Colonic mucosa (tissue), 4 donors: ENCODE measurements around the gene MSI2. TPM values are rescaled to one million over a fixed set of nuclear protein-coding genes. Genes with fewer than 3 reads are reported as not detected.

Experiments
- DNase-seq: peaks from one replicate; pipeline ENCODE4 v3.0.0-alpha.2; 2020
- H3K27ac ChIP-seq: fragments of 200-600 bp; one replicate; pipeline ENCODE4 v1.8.0; 2021
- H3K27me3 ChIP-seq: fragments of 200-600 bp; one replicate; pipeline ENCODE4 v1.8.0; 2021
- H3K36me3 ChIP-seq: fragments of 200-600 bp; one replicate; pipeline ENCODE4 v1.8.0; 2021
- H3K4me1 ChIP-seq: fragments of 200-600 bp; one replicate; pipeline ENCODE4 v1.8.0; 2021; ENCODE audit warnings: mild to moderate bottlenecking
- H3K4me3 ChIP-seq: fragments of 200-600 bp; one replicate; pipeline ENCODE4 v1.8.0; 2021
- H3K9ac ChIP-seq, 2 donors: one replicate each; pipeline ENCODE4 v1.7.0; 2013; ENCODE audit warnings: control low read depth in 2 of 2, low read depth in 2 of 2, low read length in 2 of 2
- H3K9me3 ChIP-seq: fragments of 200-600 bp; one replicate; pipeline ENCODE4 v1.8.0; 2021
- intact Hi-C: fragments of 100-400 bp; cut with DNase I; formaldehyde crosslinking; loops from one replicate; pipeline ENCODE4 v1.14.1; 2022
- total RNA-seq, 2 donors: library from RNA; stranded (reverse); fragmentation: NEBNext Ultra II Directional in 1 of 2; extraction: Animal tissue kit (Norgen Biotek cat#: 25700) in 1 of 2; gene quantifications; one replicate each; pipeline ENCODE4 v1.2.1, GENCODE V29; 2021
- TF ChIP-seq, protein P1 (sequence below): fragments of 200-600 bp; IDR thresholded peaks from one replicate; pipeline ENCODE4 v1.8.0; 2022; ENCODE audit warnings: antibody characterized with exemption, mild to moderate bottlenecking
- donor health status: healthy.
- donor health status: DM: no; HTN: no; CAD: no.
- donor health status: DM: no; HTN: no; CAD: no.

MSI2 gene
- total RNA-seq, 2 donors from 2014 or later, result 61.6 to 75.4 TPM

- no peak overlapping the region for H3K9ac ChIP-seq
- no peaks in the 10 kb centered on the region for H3K9me3 ChIP-seq
- intact Hi-C loops, result no loop called here
- no peaks in the 10 kb centered on the region for H3K4me1 ChIP-seq
- H3K36me3 ChIP-seq, result no peaks in the 10 kb centered on the region
- no peak for DNase-seq
- no peak overlapping the region for H3K27ac ChIP-seq
- no peaks in the 10 kb centered on the region for H3K27me3 ChIP-seq
- TF ChIP-seq, protein P1, sequence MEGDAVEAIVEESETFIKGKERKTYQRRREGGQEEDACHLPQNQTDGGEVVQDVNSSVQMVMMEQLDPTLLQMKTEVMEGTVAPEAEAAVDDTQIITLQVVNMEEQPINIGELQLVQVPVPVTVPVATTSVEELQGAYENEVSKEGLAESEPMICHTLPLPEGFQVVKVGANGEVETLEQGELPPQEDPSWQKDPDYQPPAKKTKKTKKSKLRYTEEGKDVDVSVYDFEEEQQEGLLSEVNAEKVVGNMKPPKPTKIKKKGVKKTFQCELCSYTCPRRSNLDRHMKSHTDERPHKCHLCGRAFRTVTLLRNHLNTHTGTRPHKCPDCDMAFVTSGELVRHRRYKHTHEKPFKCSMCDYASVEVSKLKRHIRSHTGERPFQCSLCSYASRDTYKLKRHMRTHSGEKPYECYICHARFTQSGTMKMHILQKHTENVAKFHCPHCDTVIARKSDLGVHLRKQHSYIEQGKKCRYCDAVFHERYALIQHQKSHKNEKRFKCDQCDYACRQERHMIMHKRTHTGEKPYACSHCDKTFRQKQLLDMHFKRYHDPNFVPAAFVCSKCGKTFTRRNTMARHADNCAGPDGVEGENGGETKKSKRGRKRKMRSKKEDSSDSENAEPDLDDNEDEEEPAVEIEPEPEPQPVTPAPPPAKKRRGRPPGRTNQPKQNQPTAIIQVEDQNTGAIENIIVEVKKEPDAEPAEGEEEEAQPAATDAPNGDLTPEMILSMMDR, result no peak
- no peak overlapping the region for H3K4me3 ChIP-seq
Measured at GRCh38 chr17:57338257-57338914, 82.1 kb downstream of the MSI2 start.

DNA sequence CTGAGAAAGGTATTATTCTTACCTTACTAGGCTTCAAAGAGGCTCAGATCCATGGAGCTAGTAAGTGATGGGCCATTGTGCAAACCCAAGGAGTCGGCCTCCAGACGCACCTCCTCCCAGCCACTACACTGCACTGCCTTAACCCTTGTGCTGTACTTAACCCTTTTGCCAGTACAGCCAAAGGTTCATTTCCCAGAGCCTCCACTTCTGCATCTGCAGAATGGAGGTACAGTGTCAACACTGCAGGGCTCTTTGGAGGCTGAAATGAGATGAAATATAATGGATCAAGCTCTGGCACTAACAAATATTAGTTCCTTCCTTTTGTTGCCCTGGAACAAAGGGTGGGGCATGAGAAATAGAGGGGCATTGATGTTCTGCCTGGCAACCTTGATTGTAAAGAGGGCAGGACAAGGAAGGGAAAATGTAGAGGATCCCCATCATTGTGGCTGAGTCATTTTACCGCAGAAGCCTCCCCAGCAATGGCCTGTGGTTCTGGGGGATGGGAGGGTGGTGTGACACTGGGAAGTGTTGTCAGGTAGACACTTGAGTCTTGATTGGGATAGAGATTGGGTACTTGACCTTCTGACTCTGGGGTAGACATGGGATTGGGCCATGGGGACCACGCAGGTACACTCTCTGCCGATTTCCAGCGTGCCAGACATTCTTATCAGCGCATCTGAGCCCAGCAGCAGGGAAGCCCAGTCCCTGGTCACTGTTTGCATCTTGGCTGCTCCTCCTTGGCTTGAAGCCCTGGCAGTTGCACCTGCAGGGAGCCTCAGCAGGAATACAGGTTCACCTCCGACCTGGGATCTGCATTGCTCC, 84.0 kb downstream of the MSI2 start:
- H3K4me1 ChIP-seq, result no peaks in the 10 kb centered on the region
- TF ChIP-seq, protein P1, result no peak
- no peak overlapping the region for H3K9ac ChIP-seq
- no peaks in the 10 kb centered on the region for H3K27me3 ChIP-seq
- H3K9me3 ChIP-seq, result no peaks in the 10 kb centered on the region
- H3K4me3 ChIP-seq, result no peak overlapping the region
- DNase-seq, result no peak
- H3K27ac ChIP-seq, result no peak overlapping the region
- intact Hi-C loops, result no loop called here
- H3K36me3 ChIP-seq, result no peaks in the 10 kb centered on the region

GRCh38 chr17:57341611-57342540, 85.6 kb downstream of the MSI2 start:
- no peak for DNase-seq
- Histone ChIP-seq H3K4me1 (no peaks in the 10 kb centered on the region), H3K9me3 (no peaks in the 10 kb centered on the region), H3K9ac (no peak overlapping the region), H3K27ac (no peak overlapping the region), H3K27me3 (no peaks in the 10 kb centered on the region), H3K4me3 (no peak overlapping the region), H3K36me3 (no peaks in the 10 kb centered on the region)
- intact Hi-C loops, result no loop called here
- TF ChIP-seq, protein P1, result no peak

DNA sequence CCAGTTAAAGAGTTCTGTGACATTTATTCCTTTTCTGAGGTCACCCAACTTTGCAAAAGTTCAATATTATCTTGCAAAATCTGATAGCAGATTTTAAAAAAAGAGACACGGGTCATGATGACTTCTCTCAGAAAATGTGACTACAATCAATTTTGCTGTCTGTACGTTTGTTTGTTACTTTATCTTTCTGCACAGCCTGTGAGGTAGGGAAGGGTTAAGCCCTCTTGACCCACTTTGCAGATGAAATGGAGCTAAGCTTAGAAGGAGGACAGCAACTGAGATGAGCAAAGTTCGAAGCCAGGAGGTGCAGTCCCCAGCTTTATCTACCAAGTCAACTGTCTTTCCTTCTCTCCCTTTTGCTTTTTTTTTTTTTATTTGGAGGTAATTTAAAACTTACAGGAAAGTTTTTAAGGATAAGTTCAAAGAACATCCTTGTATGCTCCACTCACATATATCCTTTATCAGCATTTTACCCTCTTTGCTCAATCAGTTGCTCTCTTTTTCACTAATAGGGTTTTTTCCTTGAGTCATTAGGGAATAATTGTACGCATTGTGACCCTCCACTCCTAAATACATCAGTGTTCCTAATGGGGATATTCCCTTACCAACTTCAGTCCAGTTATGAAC, 86.8 kb downstream of the MSI2 start:
- Histone ChIP-seq H3K9ac (no peak overlapping the region), H3K4me3 (no peak overlapping the region), H3K9me3 (no peaks in the 10 kb centered on the region), H3K27ac (no peak overlapping the region), H3K27me3 (no peaks in the 10 kb centered on the region), H3K36me3 (no peaks in the 10 kb centered on the region), H3K4me1 (no peaks in the 10 kb centered on the region)
- no peak for DNase-seq
- TF ChIP-seq, protein P1, result no peak
- intact Hi-C loops, result no loop called here

- Histone ChIP-seq H3K4me3 (no peak overlapping the region), H3K4me1 (no peaks in the 10 kb centered on the region), H3K27me3 (no peaks in the 10 kb centered on the region), H3K9me3 (no peaks in the 10 kb centered on the region), H3K27ac (no peak overlapping the region), H3K9ac (no peak overlapping the region), H3K36me3 (no peaks in the 10 kb centered on the region)
- no peak for DNase-seq
- TF ChIP-seq, protein P1, result no peak
- intact Hi-C loops, result no loop called here
Measured at GRCh38 chr17:57343717-57344116, 87.4 kb downstream of the MSI2 start.
